Ascending aorta (tissue), 2 donors: ENCODE measurements around the gene CRISPLD2. TPM values are rescaled to one million over a fixed set of nuclear protein-coding genes. Genes with fewer than 3 reads are reported as not detected.
"Not testable (repeated sequence)": the region's sequence is repeated elsewhere in the genome, so short reads cannot be mapped to it uniquely, and the experiment has no call there.

ENCODE experiments used
- DNase-seq, 2 donors: peaks; one replicate each; pipeline ENCODE4 v3.0.0-alpha.2; 2019; ENCODE audit warnings: low spot score in 2 of 2
- H3K27ac ChIP-seq, 2 donors: fragments of 200-600 bp; sonication (generic); one replicate each; pipeline ENCODE4 v1.5.1; 2016 to 2017; ENCODE audit warnings: mild to moderate bottlenecking in 1 of 2
- H3K27me3 ChIP-seq: fragments of 200-600 bp; sonication (generic); one replicate; pipeline ENCODE4 v1.5.1; 2017
- H3K36me3 ChIP-seq, 2 donors: fragments of 200-600 bp; sonication (generic); one replicate each; pipeline ENCODE4 v1.5.1; 2016
- H3K4me1 ChIP-seq, 2 donors: fragments of 200-600 bp; sonication (generic); one replicate each; pipeline ENCODE4 v1.5.1; 2016 to 2017; ENCODE audit warnings: mild to moderate bottlenecking in 1 of 2
- H3K4me3 ChIP-seq, 2 donors: fragments of 200-600 bp; sonication (generic); one replicate each; pipeline ENCODE4 v1.5.1; 2016 to 2017; ENCODE audit warnings: mild to moderate bottlenecking in 1 of 2
- H3K9me3 ChIP-seq, 2 donors: fragments of 200-600 bp; sonication (generic); one replicate each; pipeline ENCODE4 v1.5.1; 2016
- CTCF ChIP-seq, 3 experiments: fragments of 200-600 bp in 2 of 3; fragments of 450-650 bp in 1 of 3; sonication (generic) in 2 of 3; IDR thresholded peaks; one replicate each; pipeline ENCODE4 v1.5.1; 2016 to 2019; ENCODE audit warnings: antibody characterized with exemption in 3 of 3, mild to moderate bottlenecking in 1 of 3, moderate library complexity in 1 of 3
- intact Hi-C: fragments of 100-400 bp; cut with DNase I; formaldehyde crosslinking; loops from one replicate; pipeline ENCODE4 v1.15.1; 2023
- total RNA-seq: library from RNA; depleted of rRNA; stranded (reverse); fragments of >200 nt; gene quantifications from one replicate; pipeline ENCODE4 v1.1.0, GENCODE V29; 2016

CRISPLD2 gene
- total RNA-seq, 1 donor from 2014 or later, result 204 TPM

GRCh38 chr16:84868328-84868727 lies 48.5 kb downstream of the CRISPLD2 start:
- intact Hi-C loops, result no loop called here
- Histone ChIP-seq H3K9me3 (no peaks in the 10 kb centered on the region), H3K4me3 (no peak overlapping the region), H3K27me3 (no peaks in the 10 kb centered on the region), H3K36me3 (no peaks in the 10 kb centered on the region), H3K4me1 (no peaks in the 10 kb centered on the region), H3K27ac (no peak overlapping the region)
- DNase-seq, result no peak
- TF ChIP-seq CTCF (IDR thresholded peaks at IDR 0.05), result no peak

- H3K27me3 ChIP-seq, result no peaks in the 10 kb centered on the region
- H3K36me3 ChIP-seq, result no peaks in the 10 kb centered on the region
- intact Hi-C loops, result no loop called here
Measured at GRCh38 chr16:84868829-84869472, 49.2 kb downstream of the CRISPLD2 start.

GRCh38 chr16:84869473-84869845 lies 49.7 kb downstream of the CRISPLD2 start:
- no peak overlapping the region for H3K27ac ChIP-seq
- H3K27me3 ChIP-seq, result no peaks in the 10 kb centered on the region
- H3K4me3 ChIP-seq, result no peak overlapping the region
- H3K36me3 ChIP-seq, result no peaks in the 10 kb centered on the region
- DNase-seq, result no peak
- TF ChIP-seq CTCF (IDR thresholded peaks at IDR 0.05), result no peak
- no peaks in the 10 kb centered on the region for H3K9me3 ChIP-seq
- no peaks in the 10 kb centered on the region for H3K4me1 ChIP-seq
- intact Hi-C loops, result no loop called here

More at GRCh38 chr16:84868829-84869472, 49.2 kb downstream of the CRISPLD2 start:
- DNase-seq, result no peak
- no peak overlapping the region for H3K27ac ChIP-seq
- H3K9me3 ChIP-seq, result no peaks in the 10 kb centered on the region
- TF ChIP-seq CTCF (IDR thresholded peaks at IDR 0.05), result no peak
- H3K4me3 ChIP-seq, result no peak overlapping the region
- no peaks in the 10 kb centered on the region for H3K4me1 ChIP-seq

GRCh38 chr16:84872971-84873370 lies 53.2 kb downstream of the CRISPLD2 start:
- H3K27ac ChIP-seq, H3K36me3 ChIP-seq, intact Hi-C loops, H3K4me1 ChIP-seq, DNase-seq, H3K4me3 ChIP-seq, H3K27me3 ChIP-seq, H3K9me3 ChIP-seq: not testable (repeated sequence)

- no peak overlapping the region for H3K4me3 ChIP-seq
- no peaks in the 10 kb centered on the region for H3K4me1 ChIP-seq
- no peaks in the 10 kb centered on the region for H3K9me3 ChIP-seq
- H3K36me3 ChIP-seq, result no peaks in the 10 kb centered on the region
- H3K27me3 ChIP-seq, result no peaks in the 10 kb centered on the region
- TF ChIP-seq CTCF (IDR thresholded peaks at IDR 0.05), result no peak
- intact Hi-C loops, result no loop called here
- DNase-seq, result no peak
- H3K27ac ChIP-seq, result no peak overlapping the region
Measured at GRCh38 chr16:84874004-84874435, 54.2 kb downstream of the CRISPLD2 start.

- H3K9me3 ChIP-seq, result no peaks in the 10 kb centered on the region
- TF ChIP-seq CTCF (IDR thresholded peaks at IDR 0.05), result no peak
- no peak overlapping the region for H3K4me3 ChIP-seq
- DNase-seq, result no peak
- H3K36me3 ChIP-seq, result no peaks in the 10 kb centered on the region
- intact Hi-C loops, result no loop called here
- no peaks in the 10 kb centered on the region for H3K27me3 ChIP-seq
- no peaks in the 10 kb centered on the region for H3K4me1 ChIP-seq
- H3K27ac ChIP-seq, result no peak overlapping the region
Measured at GRCh38 chr16:84874553-84874952, 54.8 kb downstream of the CRISPLD2 start.
